GM12878 (cell line): Measurements from ENCODE around the gene FBF1. TPM values are rescaled to one million over a fixed set of nuclear protein-coding genes. Genes with fewer than 3 reads are reported as not detected.

ENCODE experiments used
- ATAC-seq: fragments of 200-7000 bp; cut with Tn5 transposase; 3 replicates; pipeline ENCODE4 v1.9.1; 2020; ENCODE audit warnings: mild to moderate bottlenecking, moderate library complexity
- BruUV-seq: library from RNA; stranded (reverse); fragments of 400-500 nt; replicated peaks from 2 replicates; lab custom pipeline; 2021; lab: Mats Ljungman, UMichigan
- CTCF ChIA-PET: fragments of 300-600 bp; sonication (Branson Sonifier 250); formaldehyde crosslinking; extraction: SDS; loops from one replicate; lab custom pipeline; 2021; ENCODE audit warnings: inconsistent platforms; lab: Yijun Ruan, JAX
- POLR2A ChIA-PET: fragments of 350-600 bp; formaldehyde crosslinking; extraction: SDS; loops from one replicate; lab custom pipeline; 2021; ENCODE audit warnings: inconsistent platforms; lab: Charles Lee
- RAD21 ChIA-PET: fragments of 300-600 bp; sonication (Branson Sonifier 250); formaldehyde crosslinking; loops from one replicate; lab custom pipeline; 2023; ENCODE audit warnings: antibody characterized with exemption; ENCODE audit not compliant: unreplicated experiment; lab: Charles Lee
- SMC1A ChIA-PET: fragments of 300-600 bp; sonication (Branson Sonifier 250); formaldehyde crosslinking; loops from one replicate; lab custom pipeline; 2023; ENCODE audit not compliant: unreplicated experiment, uncharacterized antibody; lab: Charles Lee
- DNase-seq: peaks from one replicate; pipeline ENCODE4 v3.0.0-alpha.2; 2011; ENCODE audit warnings: low read depth, low spot score
- FAIRE-seq: peaks from 3 replicates; lab custom pipeline; 2011; peaks lifted over from hg19 to GRCh38; lab: Jason Lieb, UNC
- H2AFZ ChIP-seq: 2 replicates; pipeline ENCODE4 v1.6.0; 2011; ENCODE audit warnings: low read depth, low read length, control low read depth; ENCODE audit not compliant: control insufficient read depth
- H3K27ac ChIP-seq: 2 replicates; pipeline ENCODE4 v1.5.1; 2011; ENCODE audit warnings: control low read depth; ENCODE audit not compliant: control insufficient read depth, insufficient read depth
- H3K27me3 ChIP-seq, 2 experiments: replicated peaks in 1 of 2; 2 replicates each; pipeline versions ENCODE4 v1.6.0 to v1.6.1; 2011; ENCODE audit warnings: low read length in 1 of 2; ENCODE audit not compliant: control insufficient read depth in 2 of 2, insufficient read depth in 2 of 2
- H3K36me3 ChIP-seq, 2 experiments: 2 replicates each; pipeline ENCODE4 v1.5.1; 2011; ENCODE audit warnings: low read length in 1 of 2; ENCODE audit not compliant: control insufficient read depth in 2 of 2, insufficient read depth in 2 of 2
- H3K4me1 ChIP-seq: 2 replicates; pipeline ENCODE4 v1.6.1; 2011; ENCODE audit warnings: mild to moderate bottlenecking, low read length, moderate library complexity, mixed read lengths; ENCODE audit not compliant: control insufficient read depth, insufficient read depth
- H3K4me2 ChIP-seq: 2 replicates; pipeline ENCODE4 v1.6.0; 2011; ENCODE audit warnings: control low read depth; ENCODE audit not compliant: control insufficient read depth, insufficient read depth
- H3K4me3 ChIP-seq: fragments of 200-600 bp; sonication (generic); 2 replicates; pipeline ENCODE4 v1.5.1; 2016
- H3K79me2 ChIP-seq: 2 replicates; pipeline ENCODE4 v1.6.0; 2011; ENCODE audit warnings: low read length; ENCODE audit not compliant: control insufficient read depth, insufficient read depth
- H3K9ac ChIP-seq: 2 replicates; pipeline ENCODE4 v1.8.0; 2011; ENCODE audit warnings: low read length, control low read depth, mixed read lengths; ENCODE audit not compliant: control insufficient read depth, insufficient read depth
- H3K9me3 ChIP-seq: replicated peaks from 3 replicates; pipeline ENCODE4 v1.5.1; 2011; ENCODE audit warnings: mild to moderate bottlenecking, low read length; ENCODE audit not compliant: control insufficient read depth, insufficient read depth
- H4K20me1 ChIP-seq: 2 replicates; pipeline ENCODE4 v1.6.0; 2011; ENCODE audit not compliant: control insufficient read depth, insufficient read depth
- ATF7 ChIP-seq: fragments of 450-650 bp; IDR thresholded peaks from 2 replicates; pipeline ENCODE4 v1.6.1; 2016; ENCODE audit warnings: low read depth, mild to moderate bottlenecking
- BCL11A ChIP-seq: IDR thresholded peaks from 2 replicates; pipeline ENCODE4 v1.6.1; 2011; ENCODE audit warnings: low read depth, low read length
- NBN ChIP-seq: fragments of 450-650 bp; IDR thresholded peaks from 2 replicates; pipeline ENCODE4 v1.6.1; 2016
- NFXL1 ChIP-seq: fragments of 450-650 bp; IDR thresholded peaks from 2 replicates; pipeline ENCODE4 v1.6.1; 2017; ENCODE audit warnings: antibody characterized with exemption, mild to moderate bottlenecking, borderline replicate concordance
- NR2C2 ChIP-seq: IDR thresholded peaks from 2 replicates; pipeline ENCODE4 v1.6.1; 2011; ENCODE audit warnings: borderline replicate concordance, low read depth; ENCODE audit not compliant: control insufficient read depth, insufficient read length
- NR2F1 ChIP-seq: fragments of 450-650 bp; conservative IDR thresholded peaks from 2 replicates; pipeline ENCODE4 v1.6.1; 2017; ENCODE audit warnings: mild to moderate bottlenecking
- PAX8 ChIP-seq: fragments of 450-650 bp; IDR thresholded peaks from 2 replicates; pipeline ENCODE4 v1.6.1; 2017; ENCODE audit warnings: mild to moderate bottlenecking, moderate library complexity
- POLR2AphosphoS2 ChIP-seq: IDR thresholded peaks from 2 replicates; pipeline ENCODE4 v1.6.1; 2011; ENCODE audit warnings: low read depth, mild to moderate bottlenecking, low read length, improper control_type of control experiment, moderate library complexity
- POLR2AphosphoS5 ChIP-seq: IDR thresholded peaks from 2 replicates; pipeline ENCODE4 v1.6.1; 2011; ENCODE audit warnings: mild to moderate bottlenecking, low read length, inconsistent platforms
- RAD51 ChIP-seq: fragments of 450-650 bp; IDR thresholded peaks from 2 replicates; pipeline ENCODE4 v1.6.1; 2016; ENCODE audit warnings: moderate library complexity, mild to moderate bottlenecking, inconsistent platforms
- RCOR1 ChIP-seq: conservative IDR thresholded peaks from 2 replicates; pipeline ENCODE4 v1.6.1; 2012; ENCODE audit warnings: low read depth, low read length, improper control_type of control experiment
- SRF ChIP-seq, 2 experiments: IDR thresholded peaks; 2 replicates each; pipeline ENCODE4 v1.6.1; 2011; ENCODE audit warnings: low read depth in 2 of 2, low read length in 2 of 2, mild to moderate bottlenecking in 1 of 2, moderate library complexity in 1 of 2
- STAT1 ChIP-seq: fragments of 450-650 bp; conservative IDR thresholded peaks from 2 replicates; pipeline ENCODE4 v1.6.1; 2014; ENCODE audit warnings: antibody characterized with exemption, mild to moderate bottlenecking
- TCF7 ChIP-seq: IDR thresholded peaks from 2 replicates; pipeline ENCODE4 v1.6.1; 2014; ENCODE audit warnings: antibody characterized with exemption, borderline replicate concordance
- USF2 ChIP-seq: IDR thresholded peaks from 2 replicates; pipeline ENCODE4 v1.6.1; 2011; ENCODE audit warnings: low read depth, low read length, improper control_type of control experiment, borderline replicate concordance
- ZBTB40 ChIP-seq: fragments of 450-650 bp; IDR thresholded peaks from 2 replicates; pipeline ENCODE4 v1.6.1; 2016; ENCODE audit warnings: mild to moderate bottlenecking, moderate library complexity, borderline replicate concordance
- ZZZ3 ChIP-seq: IDR thresholded peaks from 2 replicates; pipeline ENCODE4 v1.6.1; 2011; ENCODE audit warnings: low read depth; ENCODE audit not compliant: control insufficient read depth, insufficient read length
- WGBS: methylation state at CpG from one replicate; pipeline ENCODE4 v1.1.6; 2016; ENCODE audit warnings: low lambda C conversion rate; ENCODE audit not compliant: insufficient replicate concordance, insufficient coverage; ENCODE audit errors: missing lambda C conversion rate; 5-methylcytosine and 5-hydroxymethylcytosine counted together
- in situ Hi-C: fragments of 300-500 bp; cut with MboI; formaldehyde crosslinking; loops from 9 replicates; pipeline ENCODE4 v1.14.3; 2018; ENCODE audit warnings: mixed read lengths
- intact Hi-C: fragments of 100-400 bp; cut with micrococcal nuclease; formaldehyde crosslinking; loops from one replicate; pipeline ENCODE4 v1.14.2; 2022; ENCODE audit not compliant: unreplicated experiment
- polyA plus RNA-seq, 11 experiments: library from polyadenylated mRNA; depleted of rRNA in 4 of 11; unstranded in 6 of 11; stranded (reverse) in 5 of 11; fragments of >200 nt; fragmentation: Nextera tagmentation in 4 of 11; fragmentation: Illumina TruSeq in 1 of 11; extraction: Ambion mirVana in 4 of 11; extraction: Trizol in 1 of 11; gene quantifications; 1 replicate in 1 of 11; 2 replicates in 10 of 11; pipeline versions ENCODE4 v1.2.1 to v1.2.3, GENCODE V29; 2011 to 2016; ENCODE audit warnings: inconsistent platforms in 2 of 11, missing spikeins in 2 of 11, low read depth in 1 of 11
- total RNA-seq, 4 experiments: library from RNA; depleted of rRNA in 3 of 4; stranded (reverse); fragments of >200 nt in 3 of 4; fragmentation: Illumina TruSeq in 1 of 4; extraction: Trizol in 1 of 4; gene quantifications; 2 replicates each; pipeline versions ENCODE4 v1.2.1 to v1.2.3, GENCODE V29; 2013 to 2021
- TF ChIP-seq, protein P1 (sequence below): fragments of 150-350 bp; IDR thresholded peaks from 2 replicates; pipeline ENCODE4 v1.6.1; 2014; ENCODE audit warnings: mild to moderate bottlenecking, low read depth, low read length

FBF1 gene
- total and polyA plus RNA-seq, 10 of the 15 experiments (the other 5 are each of a cell fraction or from before 2014, with no cell fraction given) = 0.29 to 15.0 (median 7.0) TPM

DNA sequence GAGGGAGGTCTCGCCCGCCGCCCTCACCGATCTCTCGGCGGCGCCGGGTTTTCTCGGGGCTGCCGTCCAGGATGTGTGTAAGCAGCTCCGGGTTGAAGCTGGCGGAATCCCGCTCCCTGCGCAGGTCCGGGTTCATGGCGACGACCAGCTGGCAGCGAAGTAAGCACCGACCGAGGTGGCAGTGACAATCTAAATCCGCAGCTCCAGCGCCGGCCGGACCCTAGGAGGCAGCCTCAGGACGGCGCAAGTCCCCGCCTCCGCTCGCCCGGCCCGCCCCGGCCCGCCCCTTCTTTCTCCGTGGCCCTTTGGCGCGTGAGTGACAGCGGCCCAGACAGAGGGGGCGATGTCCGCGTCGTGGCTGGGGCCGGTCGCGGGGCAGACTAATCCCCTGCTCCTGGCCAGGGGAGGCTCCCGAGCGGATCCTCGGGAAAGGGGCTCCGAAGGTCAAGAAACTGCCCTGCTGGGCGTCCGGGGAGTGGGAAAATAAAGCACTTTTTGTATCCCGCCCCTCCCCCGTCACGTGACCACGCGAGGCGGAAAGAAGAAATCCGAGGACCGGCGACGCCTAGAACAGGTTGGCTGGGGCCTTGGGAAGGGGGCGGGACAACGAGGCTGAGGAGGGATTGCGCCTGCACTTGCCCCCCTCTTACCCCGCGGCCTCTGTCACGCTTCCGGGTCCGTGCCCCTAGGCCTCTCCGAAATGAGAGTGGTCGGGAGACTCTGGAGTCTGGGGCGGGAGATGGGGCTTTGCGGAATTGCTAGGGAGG lies 38.3 kb upstream of the FBF1 start, which contains the start of the genes ACOX1 and TEN1:
ACOX1 (minus strand) TSS at position 229 of the 767 bp plus-strand sequence; CDS start at position 136, 93 bp downstream.
TEN1 (plus strand) TSS at position 303 of the 767 bp plus-strand sequence. CDS start 6,953 bp downstream, outside the sequence.
- peak; percentile 73 for FAIRE-seq
- Histone ChIP-seq H3K4me1 (peaks cover 6% of the 10 kb centered on the region), H3K4me3 (peak within 1 kb of the TSS; percentile 87)
- no peak; the same call in none of the 2 replicates for TF ChIP-seq POLR2AphosphoS2
- TF ChIP-seq RCOR1 = no peak
- TF ChIP-seq, protein P1, sequence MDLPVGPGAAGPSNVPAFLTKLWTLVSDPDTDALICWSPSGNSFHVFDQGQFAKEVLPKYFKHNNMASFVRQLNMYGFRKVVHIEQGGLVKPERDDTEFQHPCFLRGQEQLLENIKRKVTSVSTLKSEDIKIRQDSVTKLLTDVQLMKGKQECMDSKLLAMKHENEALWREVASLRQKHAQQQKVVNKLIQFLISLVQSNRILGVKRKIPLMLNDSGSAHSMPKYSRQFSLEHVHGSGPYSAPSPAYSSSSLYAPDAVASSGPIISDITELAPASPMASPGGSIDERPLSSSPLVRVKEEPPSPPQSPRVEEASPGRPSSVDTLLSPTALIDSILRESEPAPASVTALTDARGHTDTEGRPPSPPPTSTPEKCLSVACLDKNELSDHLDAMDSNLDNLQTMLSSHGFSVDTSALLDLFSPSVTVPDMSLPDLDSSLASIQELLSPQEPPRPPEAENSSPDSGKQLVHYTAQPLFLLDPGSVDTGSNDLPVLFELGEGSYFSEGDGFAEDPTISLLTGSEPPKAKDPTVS = no peak
- no peak for TF ChIP-seq BCL11A
- no peak for TF ChIP-seq PAX8
- no peak for TF ChIP-seq TCF7
- peak; percentile 91 for TF ChIP-seq USF2
- TF ChIP-seq NFXL1 = no peak
- TF ChIP-seq NR2F1 = peak; percentile 76
- 0 out of 2 replicates have a peak, but pooled peaks have one; percentile 54 for TF ChIP-seq NBN
- TF ChIP-seq SRF (IDR thresholded peaks at IDR 0.05; ENCODE audit: low read depth in 2 of 2, low read length in 2 of 2) = no peak
- TF ChIP-seq STAT1 = peak; percentile 73; the same call in 1 of the 2 replicates
- no peak for TF ChIP-seq NR2C2
- TF ChIP-seq ATF7 = peak; percentile 41
- no peak for TF ChIP-seq ZZZ3
- TF ChIP-seq ZBTB40 = peak; percentile 69; the same call in 1 of the 2 replicates
- TF ChIP-seq RAD51 = peak; percentile 99
- peak; percentile 97 for TF ChIP-seq POLR2AphosphoS5

More for the DNA sequence above, 38.3 kb upstream of the FBF1 start, which contains the start of the genes ACOX1 and TEN1:
- Histone ChIP-seq H4K20me1 (no peaks in the 10 kb centered on the region), H3K9me3 (no peaks in the 10 kb centered on the region), H3K27ac (peak within 1 kb of the TSS; percentile 99), H2AFZ (peak within 1 kb of the TSS; percentile 96), H3K79me2 (peaks cover 20% of the 10 kb centered on the region), H3K36me3 (no peaks in the 10 kb centered on the region), H3K9ac (peak within 1 kb of the TSS; percentile 99), H3K4me2 (peak within 1 kb of the TSS; percentile 98), H3K27me3 (no peaks in the 10 kb centered on the region)
- in situ Hi-C loops = no loop called here
- ChIA-PET CTCF (interaction anchor here (0.5 to 2.0 kb wide), 10 partner anchors 13 to 502 kb away, joined by 3 to 14 read pairs (median 3); partner anchors contain the start of genes CDK3 and MRPL38), SMC1A (interaction anchor here (0.6 to 2.1 kb wide), 6 partner anchors 14 to 216 kb away, joined by 3 to 6 read pairs (median 4); no protein-coding TSS in a partner anchor), RAD21 (interaction anchor here (0.9 to 1.2 kb wide), 7 partner anchors 13 to 85 kb away, joined by 3 to 11 read pairs (median 4); partner anchors contain the start of genes FBF1 and MRPL38), POLR2A (interaction anchor here (0.5 to 1.2 kb wide), 9 partner anchors 9 to 195 kb away, joined by 3 to 8 read pairs (median 5); partner anchors contain the start of genes FBF1, TRIM65, UNK and WBP2)
- BruUV-seq = no TSS peak
- ATAC-seq = peak; percentile 98
- intact Hi-C loops = no loop called here
- DNase-seq = peak; percentile 80
- WGBS = 1% methylated on average over 71 of the region's 72 CpGs
